ENCODE data around the gene GFM2.
A peak's percentile ranks its signal among the peaks of the same experiment; 100 is the strongest.
"Not testable (repeated sequence)": the region's sequence is repeated elsewhere in the genome, so short reads cannot be mapped to it uniquely, and the experiment has no call there.

Gene GFM2

DNA sequence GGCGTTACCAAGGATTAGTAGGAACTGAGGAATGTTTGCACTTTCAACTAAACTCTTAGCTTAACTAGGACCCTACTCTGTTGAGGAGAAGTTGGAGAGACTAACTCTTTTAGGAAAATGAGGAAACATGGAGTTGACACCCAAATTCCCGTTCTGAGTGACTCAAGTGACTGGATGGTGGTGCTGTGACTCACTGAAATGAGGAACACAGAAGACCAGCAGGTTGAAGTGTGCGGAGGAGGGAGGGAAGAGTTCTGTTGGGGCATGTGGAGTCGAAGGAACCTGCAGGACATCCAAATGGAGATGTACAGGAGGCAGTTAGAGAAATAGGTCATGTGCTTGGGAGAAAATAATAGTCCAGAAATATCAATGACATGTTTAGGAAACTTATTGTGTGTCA is 73.7 kb downstream of the GFM2 start:
- no peak for DNase-seq (ENCODE audit: low read depth in 2 of 2)

DNA sequence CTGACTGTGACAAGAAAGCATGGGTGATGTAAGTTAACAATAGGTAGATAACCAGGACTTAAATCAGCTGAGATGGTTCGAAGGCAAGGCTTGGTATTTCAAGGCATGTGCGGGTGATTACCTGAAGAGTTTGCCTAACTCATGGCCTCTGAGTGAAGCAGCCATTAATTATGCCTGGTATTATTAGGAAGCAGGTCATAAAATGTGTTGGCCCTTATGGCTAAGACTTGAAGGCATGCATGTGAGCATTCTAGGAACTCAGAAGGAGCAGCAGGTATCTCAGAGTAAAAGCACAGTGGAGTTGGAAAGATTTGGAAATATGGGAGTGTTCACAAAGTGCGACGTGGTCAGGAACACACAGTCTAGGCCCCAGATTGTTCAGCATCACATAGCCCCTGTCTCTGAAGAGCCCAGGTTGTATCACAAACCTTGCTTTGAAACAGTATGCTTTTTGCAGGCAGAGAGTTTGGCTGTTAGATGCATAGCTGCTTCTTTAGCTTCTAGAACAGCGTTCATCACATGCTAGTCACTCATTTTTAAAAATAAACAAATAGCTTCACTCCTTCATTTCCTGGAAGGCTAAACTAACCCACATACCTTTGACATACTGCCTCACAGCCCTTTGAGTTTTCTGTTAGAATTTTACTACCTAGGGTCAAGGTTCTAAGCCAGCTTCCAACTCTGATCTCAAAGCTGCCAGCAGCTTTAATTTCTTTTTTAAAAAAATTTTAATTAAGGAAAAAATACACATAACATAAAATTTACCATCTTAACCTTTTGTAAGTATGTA is 79.8 kb downstream of the GFM2 start:
- no peak for DNase-seq (ENCODE audit: low read depth in 2 of 2)

DNA sequence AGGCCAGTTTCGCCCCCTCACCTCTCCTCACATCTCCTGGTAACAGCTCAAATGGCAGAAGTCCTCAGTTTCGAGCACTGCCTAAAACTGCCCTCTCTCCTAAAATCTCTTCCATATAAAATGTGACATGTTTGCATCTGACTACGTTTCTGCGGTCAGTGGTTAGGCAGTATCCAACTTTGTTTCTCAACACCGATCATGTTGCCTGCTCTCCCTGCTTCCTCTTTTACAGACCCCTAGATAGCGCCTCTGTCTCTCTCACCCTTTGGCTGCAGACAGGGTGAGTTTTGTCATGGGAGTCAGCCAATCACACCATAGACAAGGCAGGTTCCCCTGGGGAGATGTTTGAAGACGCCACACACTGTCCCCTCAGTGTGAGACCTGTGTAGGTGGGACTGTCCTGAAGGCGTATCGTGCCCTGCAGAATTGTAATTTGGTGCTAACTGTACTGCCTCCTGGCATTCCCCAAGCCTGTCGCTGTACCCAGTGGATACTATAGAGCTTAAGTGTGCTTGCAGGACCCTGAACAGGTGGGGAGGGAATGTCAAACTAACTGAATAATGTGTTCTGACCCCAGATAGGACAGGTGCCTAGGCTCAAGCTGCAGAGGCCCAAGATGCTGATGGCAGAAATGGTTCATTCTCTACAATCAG is 80.8 kb downstream of the GFM2 start:
- no peak for DNase-seq (ENCODE audit: low read depth in 2 of 2)

DNA sequence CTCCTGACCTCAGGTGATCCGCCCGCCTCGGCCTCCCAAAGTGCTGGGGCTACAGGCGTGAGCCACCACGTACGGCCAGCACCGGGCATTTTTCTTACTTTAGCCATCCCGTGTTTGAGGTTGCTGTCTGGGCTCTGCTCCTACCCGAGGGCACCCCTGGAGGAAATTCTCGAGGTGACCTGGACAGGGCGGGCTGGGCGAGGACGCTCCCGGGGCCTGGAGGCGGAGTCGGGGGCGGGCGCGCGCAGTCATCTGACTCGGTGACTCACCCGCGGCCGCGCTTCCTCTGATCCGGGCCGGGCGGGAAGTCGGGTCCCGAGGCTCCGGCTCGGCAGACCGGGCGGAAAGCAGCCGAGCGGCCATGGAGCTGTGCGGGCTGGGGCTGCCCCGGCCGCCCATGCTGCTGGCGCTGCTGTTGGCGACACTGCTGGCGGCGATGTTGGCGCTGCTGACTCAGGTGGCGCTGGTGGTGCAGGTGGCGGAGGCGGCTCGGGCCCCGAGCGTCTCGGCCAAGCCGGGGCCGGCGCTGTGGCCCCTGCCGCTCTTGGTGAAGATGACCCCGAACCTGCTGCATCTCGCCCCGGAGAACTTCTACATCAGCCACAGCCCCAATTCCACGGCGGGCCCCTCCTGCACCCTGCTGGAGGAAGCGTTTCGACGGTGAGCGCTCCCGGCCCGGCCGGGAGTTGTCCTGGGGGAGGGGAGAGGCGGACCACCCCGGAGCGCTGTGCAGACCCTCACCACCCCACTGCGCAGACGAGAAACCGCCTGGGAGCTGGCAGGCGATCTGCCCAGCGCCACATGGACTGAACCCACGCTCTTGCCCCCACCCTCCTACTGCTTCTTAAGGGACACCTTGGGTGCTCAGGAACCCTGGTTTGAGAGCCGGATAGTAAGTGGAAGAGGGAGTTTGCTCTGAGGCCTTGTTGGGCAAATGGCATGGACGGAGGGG is 81.7 kb downstream of the GFM2 start, which contains the start of gene HEXB:
TSS of gene HEXB (plus strand) at position 334 of the 952 bp plus-strand sequence. CDS start at position 362, 28 bp downstream.
- DNase-seq (ENCODE audit: low read depth in 2 of 2) = peak; percentile 70

DNA sequence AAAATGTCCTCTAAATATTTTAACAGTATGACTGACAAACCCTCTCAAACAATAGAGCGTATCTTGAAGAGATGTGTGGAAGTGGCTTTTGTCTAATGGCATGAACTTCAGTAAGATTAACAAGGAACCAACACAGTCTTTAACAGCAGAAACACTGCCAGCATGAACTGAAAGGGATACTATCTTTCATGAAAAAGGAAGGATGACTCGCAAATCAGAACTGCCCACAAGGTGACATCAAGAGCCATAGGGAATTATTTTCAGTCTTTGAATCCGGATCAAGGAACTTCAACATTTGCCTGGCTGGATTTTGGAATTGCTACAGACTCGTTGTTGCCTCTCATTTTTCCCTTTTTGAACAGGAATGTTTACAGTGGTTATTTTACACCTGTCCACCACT is 87.0 kb downstream of the GFM2 start:
- no peak for DNase-seq (ENCODE audit: low read depth in 2 of 2)

DNA sequence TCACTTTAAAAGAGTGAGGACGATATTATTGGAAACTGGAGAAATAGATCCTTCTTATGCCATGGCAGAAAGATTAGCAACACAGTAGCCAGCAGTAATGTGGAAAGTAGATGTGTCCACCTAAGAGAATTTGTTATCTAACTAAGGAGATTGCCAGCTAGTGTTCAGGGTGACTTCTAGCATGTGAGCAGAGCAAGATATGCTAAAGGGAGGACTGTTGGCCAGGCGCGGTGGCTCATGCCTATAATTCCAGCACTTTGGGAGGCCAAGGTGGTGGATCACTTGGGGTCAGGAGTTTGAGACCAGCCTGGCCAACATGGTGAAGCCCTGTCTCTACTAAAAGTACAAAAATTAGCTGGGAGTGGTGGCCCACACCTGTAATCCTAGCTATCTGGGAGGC is 87.6 kb downstream of the GFM2 start:
- DNase-seq (ENCODE audit: low read depth in 2 of 2) = not testable (repeated sequence)

DNA sequence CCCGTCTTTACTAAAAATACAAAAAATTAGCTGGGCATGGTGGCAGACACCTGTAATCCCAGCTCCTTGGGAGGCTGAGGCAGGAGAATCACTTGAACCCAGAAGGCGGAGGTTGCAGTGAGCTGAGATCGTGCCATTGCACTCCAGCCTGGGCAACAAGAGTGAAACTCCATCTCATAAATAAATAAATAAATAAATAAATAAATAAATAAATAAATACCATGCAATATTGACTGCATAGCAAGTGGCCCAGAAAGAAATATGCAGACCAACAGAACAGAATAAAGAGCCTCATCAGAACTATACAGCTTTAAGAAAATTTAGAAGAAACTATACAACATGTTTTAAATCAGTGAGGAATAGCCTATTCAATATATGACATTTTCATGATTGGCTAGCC is 88.8 kb downstream of the GFM2 start:
- not testable (repeated sequence) for DNase-seq (ENCODE audit: low read depth in 2 of 2)

DNA sequence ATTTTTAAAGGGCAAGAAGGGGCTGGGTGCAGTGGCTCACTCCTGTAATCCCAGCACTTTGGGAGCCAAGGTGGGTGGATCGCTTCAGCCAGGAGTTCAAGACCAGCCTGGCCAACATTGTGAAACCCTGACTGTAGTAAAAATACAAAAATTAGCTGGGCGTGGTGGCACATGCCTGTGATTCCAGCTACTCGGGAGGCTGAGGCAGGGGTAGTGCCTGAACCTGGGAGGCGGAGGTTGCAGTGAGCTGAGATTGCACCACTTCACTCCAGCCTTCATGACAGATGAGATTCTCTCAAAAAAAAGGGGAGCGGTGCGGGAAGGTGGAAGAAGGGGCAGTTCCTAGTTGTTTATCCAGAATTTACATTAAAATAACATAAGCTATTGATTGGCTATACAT is 90.5 kb downstream of the GFM2 start:
- not testable (repeated sequence) for DNase-seq (ENCODE audit: low read depth in 2 of 2)

DNA sequence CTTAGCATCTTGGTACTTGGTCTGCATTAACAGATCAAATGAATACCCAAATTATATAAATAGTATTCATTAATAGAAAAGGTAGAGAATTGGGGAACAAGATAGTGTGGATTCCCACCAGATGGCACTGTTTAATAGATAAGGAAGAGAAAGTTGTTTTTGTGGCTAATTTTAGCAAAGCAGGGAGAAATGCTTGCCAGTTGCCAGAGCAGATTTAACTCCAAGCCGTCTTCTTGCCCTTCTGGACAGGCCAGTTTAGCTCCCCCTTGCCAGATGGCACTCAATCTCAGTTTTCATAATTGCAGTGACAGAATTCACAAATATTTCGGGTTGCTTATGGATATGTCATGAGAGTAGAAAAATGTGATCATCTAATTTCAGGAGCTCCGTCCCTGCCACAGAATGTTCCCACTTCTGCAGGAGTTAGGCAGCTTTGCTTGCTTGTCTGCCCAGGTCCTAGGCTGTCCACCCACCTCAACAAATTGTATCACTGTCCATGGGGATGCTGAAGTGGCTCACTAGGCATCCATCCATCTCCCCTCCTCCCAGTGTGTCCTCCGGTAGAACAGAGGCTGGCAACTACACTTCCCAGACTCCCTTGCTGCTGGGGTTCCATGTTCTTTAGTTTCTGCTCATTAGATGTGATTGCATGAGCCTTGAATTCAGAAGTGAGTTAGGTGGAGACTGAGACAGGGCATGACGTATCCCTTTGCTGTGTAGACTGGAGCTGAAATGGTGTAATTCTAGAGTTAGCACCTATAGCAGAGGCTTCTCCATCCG is 93.7 kb downstream of the GFM2 start:
- no peak for DNase-seq (ENCODE audit: low read depth in 2 of 2)

DNA sequence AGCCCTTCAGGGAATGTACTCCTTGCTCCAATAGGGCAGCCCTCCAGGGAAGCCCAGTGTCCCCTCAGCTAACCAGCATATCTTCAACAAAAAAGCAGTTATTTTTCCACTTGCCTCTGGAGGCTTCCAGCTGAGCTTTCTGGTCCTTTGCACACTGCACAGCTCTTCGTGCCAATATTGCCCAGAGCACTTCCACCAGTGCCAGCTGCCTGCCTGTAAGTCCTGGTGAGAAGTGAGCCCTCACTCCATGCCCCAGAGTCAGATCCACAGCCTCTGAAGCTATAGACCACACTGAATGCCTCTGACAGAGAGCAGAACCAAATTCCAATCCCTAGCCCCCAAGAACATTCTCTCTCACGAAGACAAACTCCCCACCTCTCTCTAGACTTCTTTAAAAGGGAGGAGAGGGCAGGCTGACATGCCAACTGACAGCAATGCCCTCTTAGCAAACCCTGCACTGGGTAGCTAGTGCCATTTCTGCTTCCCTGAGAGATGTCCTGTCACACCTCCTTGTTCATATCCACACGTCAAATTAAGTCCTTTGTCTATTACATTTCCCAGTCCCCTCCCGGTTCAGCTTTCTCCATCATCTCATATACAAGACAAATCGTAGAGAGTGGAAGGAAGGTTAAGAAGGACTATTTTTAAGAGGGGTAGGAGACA is 94.6 kb downstream of the GFM2 start:
- no peak for DNase-seq (ENCODE audit: low read depth in 2 of 2)

Data from activated CD8-positive, alpha-beta memory T cell treated with anti-CD3 and anti-CD28 coated beads for 4 hours (primary cell).